Skin epidermis (tissue), 12 donors: ENCODE data around the gene C3orf22.

ENCODE experiments used
- H3K27ac ChIP-seq, 21 experiments: fragments of 200-600 bp; sonication (generic) in 11 of 21; one replicate each; pipeline ENCODE4 v1.5.0; 2020; ENCODE audit warnings: mild to moderate bottlenecking in 3 of 21, inconsistent platforms in 2 of 21, moderate library complexity in 2 of 21
- H3K4me3 ChIP-seq, 7 experiments: fragments of 200-600 bp; sonication (generic) in 2 of 7; one replicate each; pipeline ENCODE4 v1.5.0; 2020; ENCODE audit warnings: inconsistent platforms in 2 of 7, mild to moderate bottlenecking in 2 of 7, moderate library complexity in 1 of 7

Gene C3orf22

GRCh38 chr3:126557761-126558160, 971 bp downstream of the C3orf22 start:
- no peak overlapping the region for H3K27ac ChIP-seq
- H3K4me3 ChIP-seq, result no peak overlapping the region

GRCh38 chr3:126557415-126557745, 1.4 kb downstream of the C3orf22 start:
- Histone ChIP-seq H3K27ac (no peak overlapping the region), H3K4me3 (no peak overlapping the region)

GRCh38 chr3:126556637-126557414, 1.9 kb downstream of the C3orf22 start:
- no peak overlapping the region for H3K27ac ChIP-seq
- no peak overlapping the region for H3K4me3 ChIP-seq

- Histone ChIP-seq H3K27ac (no peak overlapping the region), H3K4me3 (no peak overlapping the region)
These were observed 2.7 kb downstream of the C3orf22 start for GRCh38 chr3:126555795-126556636.

GRCh38 chr3:126554560-126555525, 3.9 kb downstream of the C3orf22 start:
- no peak overlapping the region for H3K27ac ChIP-seq
- no peak overlapping the region for H3K4me3 ChIP-seq

- Histone ChIP-seq H3K27ac (no peak overlapping the region), H3K4me3 (no peak overlapping the region)
These were observed 5.2 kb downstream of the C3orf22 start for GRCh38 chr3:126553284-126554084.

- Histone ChIP-seq H3K27ac (no peak overlapping the region), H3K4me3 (no peak overlapping the region)
These were observed 5.9 kb downstream of the C3orf22 start for GRCh38 chr3:126552688-126553283.

GRCh38 chr3:126551839-126552687, 6.7 kb downstream of the C3orf22 start:
- no peak overlapping the region for H3K27ac ChIP-seq
- no peak overlapping the region for H3K4me3 ChIP-seq

- H3K27ac ChIP-seq, result no peak overlapping the region
- H3K4me3 ChIP-seq, result no peak overlapping the region
These were observed 7.5 kb downstream of the C3orf22 start for GRCh38 chr3:126551121-126551838.

GRCh38 chr3:126550488-126551051, 8.2 kb downstream of the C3orf22 start:
- Histone ChIP-seq H3K4me3 (no peak overlapping the region), H3K27ac (no peak overlapping the region)

GRCh38 chr3:126549861-126550487, 8.8 kb downstream of the C3orf22 start:
- Histone ChIP-seq H3K27ac (no peak overlapping the region), H3K4me3 (no peak overlapping the region)

GRCh38 chr3:126548556-126549466, 9.9 kb downstream of the C3orf22 start:
- H3K4me3 ChIP-seq, result no peak overlapping the region
- H3K27ac ChIP-seq, result no peak overlapping the region

- Histone ChIP-seq H3K4me3 (no peak overlapping the region), H3K27ac (no peak overlapping the region)
These were observed 11.0 kb downstream of the C3orf22 start for GRCh38 chr3:126547721-126548120.

- Histone ChIP-seq H3K27ac (no peak overlapping the region), H3K4me3 (no peak overlapping the region)
These were observed 12.0 kb downstream of the C3orf22 start for GRCh38 chr3:126546549-126547239.

GRCh38 chr3:126546013-126546412, 12.7 kb downstream of the C3orf22 start:
- H3K4me3 ChIP-seq, result no peak overlapping the region

More at GRCh38 chr3:126546013-126546412, 12.7 kb downstream of the C3orf22 start:
- H3K27ac ChIP-seq, result no peak overlapping the region
